Hepatocyte (in vitro differentiated cells): ENCODE measurements around the gene RGS6. TPM values are rescaled to one million over a fixed set of nuclear protein-coding genes. Genes with fewer than 3 reads are reported as not detected.

Experiments
- DNase-seq: peaks from one replicate; pipeline ENCODE4 v3.0.0-alpha.2; 2016; ENCODE audit warnings: low spot score
- H2AFZ ChIP-seq: fragments of 200-600 bp; sonication (generic); 2 replicates; pipeline ENCODE4 v1.6.0; 2016; ENCODE audit warnings: antibody characterized with exemption, mild to moderate bottlenecking
- H3K27ac ChIP-seq: fragments of 200-600 bp; sonication (generic); 2 replicates; pipeline ENCODE4 v1.5.1; 2016; ENCODE audit warnings: mild to moderate bottlenecking
- H3K27me3 ChIP-seq: fragments of 200-600 bp; sonication (generic); 2 replicates; pipeline ENCODE4 v1.6.1; 2016
- H3K36me3 ChIP-seq: fragments of 200-600 bp; sonication (generic); replicated peaks from 2 replicates; pipeline ENCODE4 v1.5.1; 2016; ENCODE audit warnings: low read depth; ENCODE audit not compliant: insufficient read depth
- H3K4me1 ChIP-seq: fragments of 200-600 bp; sonication (generic); 2 replicates; pipeline ENCODE4 v1.5.1; 2016; ENCODE audit warnings: mild to moderate bottlenecking, moderate library complexity; ENCODE audit not compliant: insufficient read depth
- H3K4me2 ChIP-seq: fragments of 200-600 bp; sonication (generic); 2 replicates; pipeline ENCODE4 v1.6.0; 2016
- H3K4me3 ChIP-seq: fragments of 200-600 bp; sonication (generic); 2 replicates; pipeline ENCODE4 v1.5.1; 2016; ENCODE audit warnings: mild to moderate bottlenecking
- H3K79me2 ChIP-seq: fragments of 200-600 bp; sonication (generic); 2 replicates; pipeline ENCODE4 v1.6.0; 2017; ENCODE audit warnings: mild to moderate bottlenecking
- H3K9me2 ChIP-seq: fragments of 200-600 bp; sonication (generic); replicated peaks from 2 replicates; pipeline ENCODE4 v1.6.0; 2017; ENCODE audit warnings: mild to moderate bottlenecking; ENCODE audit not compliant: insufficient read depth
- H3K9me3 ChIP-seq: fragments of 200-600 bp; sonication (generic); 2 replicates; pipeline ENCODE4 v1.5.1; 2016; ENCODE audit warnings: low read depth, mild to moderate bottlenecking
- H4K20me1 ChIP-seq: fragments of 200-600 bp; sonication (generic); 2 replicates; pipeline ENCODE4 v1.6.0; 2016; ENCODE audit warnings: mild to moderate bottlenecking; ENCODE audit not compliant: insufficient read depth, poor library complexity, severe bottlenecking
- CTCF ChIP-seq: fragments of 200-600 bp; sonication (generic); IDR thresholded peaks from 2 replicates; pipeline ENCODE4 v1.5.1; 2016; ENCODE audit warnings: antibody characterized with exemption, mild to moderate bottlenecking; ENCODE audit not compliant: poor library complexity
- EZH2 ChIP-seq: fragments of 200-600 bp; sonication (generic); IDR thresholded peaks from 2 replicates; pipeline ENCODE4 v1.6.1; 2016; ENCODE audit warnings: antibody characterized with exemption, mild to moderate bottlenecking, borderline replicate concordance
- EZH2phosphoT487 ChIP-seq: fragments of 200-600 bp; sonication (generic); IDR thresholded peaks from one replicate; pipeline ENCODE4 v1.6.1; 2018; ENCODE audit warnings: antibody characterized with exemption, mild to moderate bottlenecking, low read depth, moderate library complexity; ENCODE audit not compliant: unreplicated experiment, severe bottlenecking
- WGBS: methylation state at CpG from one replicate; pipeline ENCODE4 v1.1.6; 2016; ENCODE audit warnings: low lambda C conversion rate; ENCODE audit errors: missing lambda C conversion rate; 5-methylcytosine and 5-hydroxymethylcytosine counted together
- polyA plus RNA-seq: library from polyadenylated mRNA; unstranded; fragments of >200 nt; fragmentation: Nextera tagmentation; extraction: Ambion mirVana; gene quantifications from 2 replicates; pipeline ENCODE4 v1.2.1, GENCODE V29; 2016
- total RNA-seq: library from RNA; depleted of rRNA; stranded (reverse); fragments of >200 nt; gene quantifications from 2 replicates; pipeline ENCODE4 v1.2.3, GENCODE V29; 2014

RGS6 gene
- total and polyA plus RNA-seq, 2 experiments from 2014 or later: 0.25 to 0.87 TPM

DNA sequence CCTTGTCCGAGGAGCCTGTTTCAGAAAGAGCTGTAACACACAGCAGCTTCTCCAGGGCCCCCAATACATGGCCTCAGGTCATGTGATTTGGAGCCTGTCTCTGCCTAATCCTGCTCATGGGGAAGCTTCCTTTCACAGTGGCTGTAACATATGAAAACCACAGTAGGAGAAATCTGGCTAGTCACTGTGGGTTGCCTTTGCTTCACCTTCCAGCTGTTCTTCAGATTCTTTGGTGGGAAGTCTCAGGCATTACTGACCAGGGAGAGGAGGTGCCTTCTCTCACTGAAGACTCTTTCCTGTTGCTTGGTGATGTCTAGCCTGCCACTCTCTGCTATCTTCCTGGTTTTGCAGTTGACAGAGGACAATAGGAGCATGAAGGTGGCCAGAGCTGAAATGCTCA is 611.1 kb downstream of the RGS6 start:
- WGBS: 87% methylated on average over 1 of the region's 1 CpG
- no peaks in the 10 kb centered on the region for H4K20me1 ChIP-seq
- no peaks in the 10 kb centered on the region for H3K9me3 ChIP-seq
- H3K36me3 ChIP-seq: no peaks in the 10 kb centered on the region
- no peaks in the 10 kb centered on the region for H3K27me3 ChIP-seq
- no peak overlapping the region for H3K27ac ChIP-seq
- H3K4me2 ChIP-seq: no peak overlapping the region
- TF ChIP-seq CTCF: no peak
- no peak for TF ChIP-seq EZH2phosphoT487
- TF ChIP-seq EZH2: no peak
- DNase-seq: no peak
- H3K4me3 ChIP-seq: no peak overlapping the region
- no peaks in the 10 kb centered on the region for H3K4me1 ChIP-seq
- no peak overlapping the region for H2AFZ ChIP-seq
- H3K79me2 ChIP-seq: no peaks in the 10 kb centered on the region
- no peaks in the 10 kb centered on the region for H3K9me2 ChIP-seq

DNA sequence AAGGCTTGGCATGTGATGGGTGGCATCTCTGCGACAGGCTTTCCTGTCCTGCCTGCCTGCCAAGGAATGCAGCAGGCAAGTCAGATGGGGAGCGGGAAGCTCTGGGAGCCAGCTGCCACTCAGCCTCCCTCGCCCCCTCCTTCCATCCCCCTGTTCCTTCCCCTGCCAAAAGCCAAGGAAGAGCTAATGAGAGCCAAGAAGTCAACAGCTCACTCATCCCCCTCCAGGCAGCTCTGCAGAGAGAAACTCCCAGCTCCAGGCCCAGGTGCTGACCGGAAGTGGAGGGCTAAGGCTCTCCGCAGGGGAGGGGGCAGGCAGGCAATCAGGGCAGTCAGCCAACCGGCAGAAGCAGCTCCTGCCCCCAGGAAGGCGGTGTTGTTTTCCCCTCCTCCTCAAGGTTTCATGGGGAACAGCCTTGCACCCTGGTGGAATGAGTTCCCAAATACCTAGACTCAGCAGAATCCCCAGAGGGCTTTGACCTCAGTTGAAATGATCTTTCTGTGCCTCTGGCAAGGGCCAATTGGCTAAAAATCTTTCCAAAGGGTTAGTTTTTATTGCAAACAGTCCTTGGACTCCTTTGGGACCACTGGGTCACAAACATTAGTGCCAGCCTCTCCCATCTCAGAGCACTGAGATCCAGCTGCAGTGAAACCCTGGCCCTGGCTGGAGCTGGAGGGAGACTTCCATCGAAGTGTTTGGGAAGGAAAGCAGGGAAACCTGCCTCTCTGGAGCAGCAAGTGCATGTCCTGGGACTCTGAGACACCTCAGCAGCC is 612.6 kb downstream of the RGS6 start:
- no peak overlapping the region for H2AFZ ChIP-seq

DNA sequence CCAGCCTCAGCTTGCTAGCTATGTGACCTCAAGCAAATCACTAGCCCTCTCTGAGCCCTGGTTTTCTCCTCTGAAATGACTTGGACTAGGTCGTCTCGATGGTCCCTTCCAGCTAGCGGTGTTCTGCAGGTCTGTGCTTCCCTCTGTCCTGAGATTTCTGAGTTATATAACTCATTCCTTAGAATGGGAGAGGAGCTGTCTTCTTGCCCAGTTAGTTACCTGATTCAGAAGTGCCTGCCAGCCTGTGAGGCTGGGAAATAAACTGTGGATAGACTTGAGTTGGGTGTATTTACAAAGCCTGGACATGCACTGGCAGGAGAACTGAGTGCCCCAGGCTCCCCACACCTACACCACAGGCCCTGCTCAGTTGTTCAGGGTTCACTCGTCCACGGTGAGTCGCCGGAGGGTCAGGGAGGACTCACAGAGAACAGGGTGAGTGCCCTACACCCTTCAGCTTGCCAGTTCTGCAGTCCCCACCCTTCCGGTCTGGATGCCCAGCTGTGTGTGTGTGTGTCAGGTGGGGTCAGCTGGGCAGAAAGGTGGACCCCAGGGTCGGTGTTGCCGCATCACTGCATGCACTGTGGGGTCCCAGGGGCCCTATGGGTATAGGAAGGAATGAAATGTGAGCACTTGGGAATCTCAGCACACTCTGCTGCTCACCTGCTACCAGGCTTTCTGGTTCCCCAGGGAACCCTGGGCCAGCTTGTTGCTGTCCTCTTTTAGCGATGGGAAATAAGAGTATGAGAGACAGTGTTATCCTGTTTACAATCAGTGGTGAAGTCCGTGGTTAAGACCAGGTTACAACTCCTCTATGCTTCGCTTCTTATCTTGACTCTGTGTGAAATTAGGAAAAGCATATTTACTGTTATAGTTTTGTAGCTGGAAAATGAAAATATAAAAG is 613.4 kb downstream of the RGS6 start:
- Histone ChIP-seq H2AFZ (no peak overlapping the region), H3K4me2 (no peak overlapping the region), H3K4me1 (no peaks in the 10 kb centered on the region), H3K9me3 (no peaks in the 10 kb centered on the region), H3K27me3 (no peaks in the 10 kb centered on the region), H3K4me3 (no peak overlapping the region), H3K27ac (no peak overlapping the region), H3K36me3 (no peaks in the 10 kb centered on the region), H3K9me2 (no peaks in the 10 kb centered on the region), H4K20me1 (no peaks in the 10 kb centered on the region), H3K79me2 (no peaks in the 10 kb centered on the region)
- DNase-seq: no peak
- no peak for TF ChIP-seq EZH2
- no peak for TF ChIP-seq EZH2phosphoT487
- TF ChIP-seq CTCF: no peak
- WGBS: 85% methylated on average over 13 of the region's 13 CpGs

More for the DNA sequence above, 612.6 kb downstream of the RGS6 start:
- Histone ChIP-seq H3K4me2 (no peak overlapping the region), H3K9me2 (no peaks in the 10 kb centered on the region), H3K27ac (no peak overlapping the region), H3K4me3 (no peak overlapping the region), H3K4me1 (no peaks in the 10 kb centered on the region), H3K9me3 (no peaks in the 10 kb centered on the region), H3K36me3 (no peaks in the 10 kb centered on the region), H3K79me2 (no peaks in the 10 kb centered on the region), H3K27me3 (no peaks in the 10 kb centered on the region), H4K20me1 (no peaks in the 10 kb centered on the region)
- DNase-seq: no peak
- no peak for TF ChIP-seq CTCF
- TF ChIP-seq EZH2: no peak
- TF ChIP-seq EZH2phosphoT487: no peak
- WGBS: 58% methylated on average over 8 of the region's 8 CpGs
